SH-SY5Y (cell line): ENCODE measurements around the gene HCFC2.

Source experiments
- GATA2 ChIP-seq: IDR thresholded peaks from 2 replicates; pipeline ENCODE4 v1.6.1; 2011; ENCODE audit warnings: mild to moderate bottlenecking, low read depth, low read length
- GATA3 ChIP-seq: IDR thresholded peaks from 2 replicates; pipeline ENCODE4 v1.6.1; 2011; ENCODE audit warnings: low read depth, mild to moderate bottlenecking, low read length, moderate library complexity

The HCFC2 gene

GRCh38 chr12:104133321-104133720 lies 69.0 kb downstream of the HCFC2 start:
- TF ChIP-seq GATA3 (no peak), GATA2 (no peak)

GRCh38 chr12:104133866-104134265 lies 69.5 kb downstream of the HCFC2 start:
- TF ChIP-seq GATA2 (no peak), GATA3 (no peak)

GRCh38 chr12:104134882-104135281 lies 70.6 kb downstream of the HCFC2 start:
- no peak for TF ChIP-seq GATA3
- no peak for TF ChIP-seq GATA2

GRCh38 chr12:104136577-104136976 lies 72.2 kb downstream of the HCFC2 start:
- TF ChIP-seq GATA3 (no peak), GATA2 (no peak)

- TF ChIP-seq GATA3 (no peak), GATA2 (no peak)
Observed at GRCh38 chr12:104137001-104137901, 72.9 kb downstream of the HCFC2 start.

- TF ChIP-seq GATA3 (no peak), GATA2 (no peak)
Observed at GRCh38 chr12:104137902-104138796, 73.8 kb downstream of the HCFC2 start, which contains the start of gene NFYB. TSS of gene NFYB (minus strand) at chr12:104138210. CDS start at chr12:104135453, 2,757 bp downstream.

GRCh38 chr12:104138797-104139152 lies 74.4 kb downstream of the HCFC2 start:
- TF ChIP-seq GATA2 (no peak), GATA3 (no peak)

- TF ChIP-seq GATA2 (no peak), GATA3 (no peak)
Observed at GRCh38 chr12:104142543-104142942, 78.2 kb downstream of the HCFC2 start.

- TF ChIP-seq GATA2 = no peak
- TF ChIP-seq GATA3 = no peak
Observed at GRCh38 chr12:104143002-104143401, 78.7 kb downstream of the HCFC2 start.

GRCh38 chr12:104143918-104144317 lies 79.6 kb downstream of the HCFC2 start:
- no peak for TF ChIP-seq GATA2
- no peak for TF ChIP-seq GATA3

- TF ChIP-seq GATA3 (no peak), GATA2 (no peak)
Observed at GRCh38 chr12:104147346-104147745, 83.0 kb downstream of the HCFC2 start.

GRCh38 chr12:104150416-104150815 lies 86.1 kb downstream of the HCFC2 start:
- TF ChIP-seq GATA2 (no peak), GATA3 (no peak)

- TF ChIP-seq GATA2 = no peak
- no peak for TF ChIP-seq GATA3
Observed at GRCh38 chr12:104152685-104153241, 88.4 kb downstream of the HCFC2 start.

GRCh38 chr12:104154286-104154685 lies 90.0 kb downstream of the HCFC2 start:
- TF ChIP-seq GATA3 = no peak
- TF ChIP-seq GATA2 = no peak
